ENCODE measurements around the gene FBXL19.

The FBXL19 gene

GRCh38 chr16:30882429-30883310 lies 40.7 kb upstream of the FBXL19 start:
- no peak for TF ChIP-seq CTCF (IDR thresholded peaks at IDR 0.05; ENCODE audit: control insufficient read depth, extremely low read depth, insufficient read depth)
- no peak for DNase-seq (ENCODE audit: low read depth)
- H3K4me3 ChIP-seq (ENCODE audit: low read depth, low read length) = no peak overlapping the region

GRCh38 chr16:30884760-30885159 lies 38.6 kb upstream of the FBXL19 start:
- no peak overlapping the region for H3K4me3 ChIP-seq (ENCODE audit: low read depth, low read length)
- no peak for DNase-seq (ENCODE audit: low read depth)
- TF ChIP-seq CTCF (IDR thresholded peaks at IDR 0.05; ENCODE audit: control insufficient read depth, extremely low read depth, insufficient read depth) = no peak

- no peak for DNase-seq (ENCODE audit: low read depth)
- no peak for TF ChIP-seq CTCF (IDR thresholded peaks at IDR 0.05; ENCODE audit: control insufficient read depth, extremely low read depth, insufficient read depth)
- no peak overlapping the region for H3K4me3 ChIP-seq (ENCODE audit: low read depth, low read length)
Observed at GRCh38 chr16:30885196-30885595, 38.2 kb upstream of the FBXL19 start.

GRCh38 chr16:30886145-30886544 lies 37.2 kb upstream of the FBXL19 start:
- H3K4me3 ChIP-seq (ENCODE audit: low read depth, low read length) = no peak overlapping the region
- no peak for DNase-seq (ENCODE audit: low read depth)
- no peak for TF ChIP-seq CTCF (IDR thresholded peaks at IDR 0.05; ENCODE audit: control insufficient read depth, extremely low read depth, insufficient read depth)

GRCh38 chr16:30887927-30888326 lies 35.4 kb upstream of the FBXL19 start:
- TF ChIP-seq CTCF (IDR thresholded peaks at IDR 0.05; ENCODE audit: control insufficient read depth, extremely low read depth, insufficient read depth) = no peak
- H3K4me3 ChIP-seq (ENCODE audit: low read depth, low read length) = no peak overlapping the region
- DNase-seq (ENCODE audit: low read depth) = no peak

- no peak for TF ChIP-seq CTCF (IDR thresholded peaks at IDR 0.05; ENCODE audit: control insufficient read depth, extremely low read depth, insufficient read depth)
- no peak for DNase-seq (ENCODE audit: low read depth)
- no peak overlapping the region for H3K4me3 ChIP-seq (ENCODE audit: low read depth, low read length)
Observed at GRCh38 chr16:30888856-30889499, 34.4 kb upstream of the FBXL19 start.
